Panc1 (cell line): ENCODE measurements around the gene PIN1. TPM values are rescaled to one million over a fixed set of nuclear protein-coding genes. Genes with fewer than 3 reads are reported as not detected.

Experiments
- ATAC-seq: fragments of 200-7000 bp; cut with Tn5 transposase; 2 replicates; pipeline ENCODE4 v1.9.1; 2020; ENCODE audit warnings: mild to moderate bottlenecking, moderate library complexity
- BruUV-seq: library from RNA; stranded (reverse); fragments of 400-500 nt; replicated peaks from 2 replicates; lab custom pipeline; 2021; lab: Mats Ljungman, UMichigan
- CTCF ChIA-PET: fragments of 300-600 bp; sonication (Branson Sonifier 250); formaldehyde crosslinking; loops from one replicate; lab custom pipeline; 2022; ENCODE audit warnings: antibody characterized with exemption; lab: Charles Lee
- POLR2A ChIA-PET: fragments of 300-600 bp; sonication (Branson Sonifier 250); formaldehyde crosslinking; loops from one replicate; lab custom pipeline; 2022; ENCODE audit warnings: antibody characterized with exemption; lab: Charles Lee
- DNase-seq: peaks from one replicate; pipeline ENCODE4 v3.0.0-alpha.2; 2010; ENCODE audit warnings: low read depth, low spot score
- H3K27ac ChIP-seq: 2 replicates; pipeline ENCODE4 v1.5.1; 2011; ENCODE audit warnings: mild to moderate bottlenecking, low read length, inconsistent platforms
- H3K27me3 ChIP-seq: fragments of 200-500 bp; sonication (Bioruptor generic); 2 replicates; pipeline ENCODE4 v1.6.0; 2014; ENCODE audit warnings: low read length, inconsistent platforms; ENCODE audit not compliant: control insufficient read depth, insufficient read depth
- H3K36me3 ChIP-seq: fragments of 200-500 bp; sonication (Bioruptor generic); 2 replicates; pipeline ENCODE4 v1.5.1; 2014; ENCODE audit warnings: inconsistent platforms, mild to moderate bottlenecking, low read length, moderate library complexity; ENCODE audit not compliant: control insufficient read depth, insufficient read depth
- H3K4me1 ChIP-seq: 2 replicates; pipeline ENCODE4 v1.5.1; 2011; ENCODE audit warnings: inconsistent platforms, mild to moderate bottlenecking, low read length, moderate library complexity; ENCODE audit not compliant: control insufficient read depth, insufficient read depth
- H3K4me3 ChIP-seq, 2 experiments: 2 replicates each; pipeline ENCODE4 v1.5.1; 2011 to 2012; ENCODE audit warnings: low read depth in 2 of 2, low read length in 2 of 2, mild to moderate bottlenecking in 2 of 2, inconsistent platforms in 1 of 2, moderate library complexity in 1 of 2
- H3K9me3 ChIP-seq: fragments of 200-500 bp; sonication (Bioruptor generic); 2 replicates; pipeline ENCODE4 v1.5.1; 2014; ENCODE audit warnings: low read depth, mild to moderate bottlenecking, inconsistent platforms, low read length, moderate library complexity; ENCODE audit not compliant: control insufficient read depth, insufficient read depth
- POLR2AphosphoS5 ChIP-seq: IDR thresholded peaks from 2 replicates; pipeline ENCODE4 v1.6.1; 2012; ENCODE audit warnings: mild to moderate bottlenecking, low read depth, low read length, moderate library complexity
- SIN3A ChIP-seq: IDR thresholded peaks from 2 replicates; pipeline ENCODE4 v1.6.1; 2012; ENCODE audit warnings: low read depth, mild to moderate bottlenecking, low read length, moderate library complexity, borderline replicate concordance; ENCODE audit not compliant: insufficient read depth
- TCF7L2 ChIP-seq: IDR thresholded peaks from 2 replicates; pipeline ENCODE4 v1.6.1; 2011; ENCODE audit warnings: mild to moderate bottlenecking, low read depth, low read length, inconsistent platforms
- in situ Hi-C: cut with HindIII; loops from 2 replicates; pipeline ENCODE4 v1.10.0; 2016; ENCODE audit warnings: low sequenced_read_pairs, low pct_unique_long_range_greater_than_20kb
- intact Hi-C: fragments of 100-400 bp; cut with micrococcal nuclease; formaldehyde crosslinking; loops from one replicate; pipeline ENCODE4 v1.10.0; 2022; ENCODE audit not compliant: unreplicated experiment
- total RNA-seq: library from RNA; stranded (reverse); gene quantifications from one replicate; pipeline ENCODE4 v1.2.1, GENCODE V29; 2021; ENCODE audit not compliant: unreplicated experiment
- TF ChIP-seq, protein P1 (sequence below): fragments of 450-650 bp; IDR thresholded peaks from 2 replicates; pipeline ENCODE4 v1.5.1; 2017; ENCODE audit warnings: mild to moderate bottlenecking
- TF ChIP-seq, protein P2 (sequence below), 2 experiments: IDR thresholded peaks; 2 replicates each; pipeline ENCODE4 v1.6.1; 2011 to 2012; ENCODE audit warnings: low read depth in 2 of 2, control low read depth in 1 of 2, low read length in 1 of 2, mild to moderate bottlenecking in 1 of 2, moderate library complexity in 1 of 2; ENCODE audit not compliant: insufficient read depth in 1 of 2

Gene PIN1
- total RNA-seq, 1 experiment from 2014 or later: 102 TPM

DNA sequence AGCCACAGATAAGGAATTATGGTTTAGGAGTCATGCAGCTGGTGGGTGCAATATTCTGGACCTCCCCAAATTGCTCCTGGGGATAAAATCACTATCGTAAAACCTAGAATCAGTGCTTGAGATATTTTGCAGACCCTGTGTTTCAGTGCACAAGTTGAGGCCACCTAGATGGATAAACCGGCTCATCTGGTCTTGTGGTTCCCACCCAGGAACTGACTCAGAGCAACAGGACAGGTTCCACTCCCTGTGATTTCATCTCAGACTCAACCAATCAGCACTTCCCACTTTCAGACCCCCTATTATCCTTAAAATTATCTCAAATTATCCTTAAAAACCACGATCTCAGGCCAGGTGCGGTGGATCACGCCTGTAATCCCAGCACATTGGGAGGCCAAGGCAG is 37.2 kb upstream of the PIN1 start:
- TF ChIP-seq TCF7L2 (no peak), POLR2AphosphoS5 (no peak), SIN3A (no peak)
- TF ChIP-seq, protein P1, sequence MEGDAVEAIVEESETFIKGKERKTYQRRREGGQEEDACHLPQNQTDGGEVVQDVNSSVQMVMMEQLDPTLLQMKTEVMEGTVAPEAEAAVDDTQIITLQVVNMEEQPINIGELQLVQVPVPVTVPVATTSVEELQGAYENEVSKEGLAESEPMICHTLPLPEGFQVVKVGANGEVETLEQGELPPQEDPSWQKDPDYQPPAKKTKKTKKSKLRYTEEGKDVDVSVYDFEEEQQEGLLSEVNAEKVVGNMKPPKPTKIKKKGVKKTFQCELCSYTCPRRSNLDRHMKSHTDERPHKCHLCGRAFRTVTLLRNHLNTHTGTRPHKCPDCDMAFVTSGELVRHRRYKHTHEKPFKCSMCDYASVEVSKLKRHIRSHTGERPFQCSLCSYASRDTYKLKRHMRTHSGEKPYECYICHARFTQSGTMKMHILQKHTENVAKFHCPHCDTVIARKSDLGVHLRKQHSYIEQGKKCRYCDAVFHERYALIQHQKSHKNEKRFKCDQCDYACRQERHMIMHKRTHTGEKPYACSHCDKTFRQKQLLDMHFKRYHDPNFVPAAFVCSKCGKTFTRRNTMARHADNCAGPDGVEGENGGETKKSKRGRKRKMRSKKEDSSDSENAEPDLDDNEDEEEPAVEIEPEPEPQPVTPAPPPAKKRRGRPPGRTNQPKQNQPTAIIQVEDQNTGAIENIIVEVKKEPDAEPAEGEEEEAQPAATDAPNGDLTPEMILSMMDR: no peak
- TF ChIP-seq, protein P2, sequence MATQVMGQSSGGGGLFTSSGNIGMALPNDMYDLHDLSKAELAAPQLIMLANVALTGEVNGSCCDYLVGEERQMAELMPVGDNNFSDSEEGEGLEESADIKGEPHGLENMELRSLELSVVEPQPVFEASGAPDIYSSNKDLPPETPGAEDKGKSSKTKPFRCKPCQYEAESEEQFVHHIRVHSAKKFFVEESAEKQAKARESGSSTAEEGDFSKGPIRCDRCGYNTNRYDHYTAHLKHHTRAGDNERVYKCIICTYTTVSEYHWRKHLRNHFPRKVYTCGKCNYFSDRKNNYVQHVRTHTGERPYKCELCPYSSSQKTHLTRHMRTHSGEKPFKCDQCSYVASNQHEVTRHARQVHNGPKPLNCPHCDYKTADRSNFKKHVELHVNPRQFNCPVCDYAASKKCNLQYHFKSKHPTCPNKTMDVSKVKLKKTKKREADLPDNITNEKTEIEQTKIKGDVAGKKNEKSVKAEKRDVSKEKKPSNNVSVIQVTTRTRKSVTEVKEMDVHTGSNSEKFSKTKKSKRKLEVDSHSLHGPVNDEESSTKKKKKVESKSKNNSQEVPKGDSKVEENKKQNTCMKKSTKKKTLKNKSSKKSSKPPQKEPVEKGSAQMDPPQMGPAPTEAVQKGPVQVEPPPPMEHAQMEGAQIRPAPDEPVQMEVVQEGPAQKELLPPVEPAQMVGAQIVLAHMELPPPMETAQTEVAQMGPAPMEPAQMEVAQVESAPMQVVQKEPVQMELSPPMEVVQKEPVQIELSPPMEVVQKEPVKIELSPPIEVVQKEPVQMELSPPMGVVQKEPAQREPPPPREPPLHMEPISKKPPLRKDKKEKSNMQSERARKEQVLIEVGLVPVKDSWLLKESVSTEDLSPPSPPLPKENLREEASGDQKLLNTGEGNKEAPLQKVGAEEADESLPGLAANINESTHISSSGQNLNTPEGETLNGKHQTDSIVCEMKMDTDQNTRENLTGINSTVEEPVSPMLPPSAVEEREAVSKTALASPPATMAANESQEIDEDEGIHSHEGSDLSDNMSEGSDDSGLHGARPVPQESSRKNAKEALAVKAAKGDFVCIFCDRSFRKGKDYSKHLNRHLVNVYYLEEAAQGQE (IDR thresholded peaks at IDR 0.05; ENCODE audit: insufficient read depth in 1 of 2, low read depth in 2 of 2, low read length in 1 of 2): no peak
- no peak for DNase-seq
- intact Hi-C loops: loop anchor here (5.0 to 10.0 kb wide), 2 partner anchors 213 to 661 kb away; partner anchors contain the start of gene ZNF121
- BruUV-seq: no TSS peak
- Histone ChIP-seq H3K27me3 (no peaks in the 10 kb centered on the region), H3K4me3 (no peak overlapping the region), H3K36me3 (no peaks in the 10 kb centered on the region), H3K4me1 (no peaks in the 10 kb centered on the region), H3K27ac (no peak overlapping the region), H3K9me3 (no peaks in the 10 kb centered on the region)
- in situ Hi-C loops: no loop called here
- ATAC-seq: no peak
- ChIA-PET CTCF (interaction anchor here (0.6 kb wide), 1 partner anchor 172 kb away, joined by 6 read pairs; no protein-coding TSS in a partner anchor), POLR2A (no interaction called here)

DNA sequence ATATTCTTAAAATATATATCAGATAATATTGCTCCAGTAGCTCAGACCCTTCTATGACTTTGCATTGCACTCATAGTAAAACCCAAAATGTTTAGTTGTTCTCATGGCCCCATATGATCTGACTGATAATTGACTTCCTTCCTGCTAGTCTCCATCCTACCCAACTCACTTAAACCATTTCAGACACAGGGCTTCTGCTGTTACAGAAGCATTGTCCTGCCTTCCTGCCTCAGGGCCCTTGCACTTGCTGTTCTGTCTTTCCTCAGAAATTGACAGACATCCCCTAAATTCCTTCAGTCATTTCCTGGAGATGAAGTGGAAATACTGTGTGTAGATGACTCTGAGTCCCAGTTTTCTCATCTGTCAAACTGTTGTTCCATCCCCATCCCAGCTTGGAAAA is 36.0 kb upstream of the PIN1 start:
- H3K9me3 ChIP-seq: no peaks in the 10 kb centered on the region
- no peak overlapping the region for H3K4me3 ChIP-seq
- H3K27me3 ChIP-seq: no peaks in the 10 kb centered on the region
- ChIA-PET CTCF (interaction anchor here (0.5 kb wide), 1 partner anchor 17 kb away, joined by 4 read pairs; no protein-coding TSS in a partner anchor), POLR2A (interaction anchor here (0.6 kb wide), 1 partner anchor 194 kb away, joined by 4 read pairs; no protein-coding TSS in a partner anchor)
- no TSS peak for BruUV-seq
- H3K27ac ChIP-seq: no peak overlapping the region
- no peak for ATAC-seq
- intact Hi-C loops (loop anchor here (5.0 to 10.0 kb wide), 2 partner anchors 214 to 662 kb away; partner anchors contain the start of gene ZNF121), in situ Hi-C loops (no loop called here)
- no peaks in the 10 kb centered on the region for H3K36me3 ChIP-seq
- DNase-seq: no peak
- TF ChIP-seq, protein P1: no peak
- TF ChIP-seq TCF7L2: no peak
- no peak for TF ChIP-seq POLR2AphosphoS5
- TF ChIP-seq, protein P2 (IDR thresholded peaks at IDR 0.05; ENCODE audit: insufficient read depth in 1 of 2, low read depth in 2 of 2, low read length in 1 of 2): no peak
- TF ChIP-seq SIN3A: no peak
- H3K4me1 ChIP-seq: no peaks in the 10 kb centered on the region
